Prostate gland (tissue), 1 donor: ENCODE measurements around the gene SUSD1.

ENCODE experiments used
- POLR2A ChIP-seq: fragments of 450-650 bp; IDR thresholded peaks from one replicate; pipeline ENCODE4 v1.6.1; 2016; ENCODE audit warnings: antibody characterized with exemption, mild to moderate bottlenecking
- POLR2AphosphoS5 ChIP-seq: sonication (generic); formaldehyde crosslinking; IDR thresholded peaks from one replicate; pipeline ENCODE4 v1.6.1; 2017; ENCODE audit warnings: antibody characterized with exemption

DNA sequence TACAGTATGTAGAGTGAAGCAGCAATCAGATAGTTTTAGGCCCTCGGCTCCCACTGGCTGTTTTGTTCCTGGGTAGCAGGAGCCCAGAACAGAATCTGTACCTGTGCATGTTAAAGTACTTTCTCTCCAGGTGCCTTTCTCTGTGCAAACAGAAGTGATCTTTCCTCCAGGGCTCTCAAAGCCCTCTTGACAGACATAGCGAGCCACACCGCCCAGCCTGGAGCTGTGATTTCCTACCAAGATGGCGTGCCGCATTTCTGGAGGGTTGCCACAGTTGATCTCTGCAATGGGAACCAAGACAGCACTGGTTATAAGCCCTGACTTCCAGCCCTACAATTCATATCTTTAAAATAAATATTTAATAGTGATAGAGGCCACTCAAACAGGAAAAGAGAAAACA is 50.9 kb downstream of the SUSD1 start:
- no peak for TF ChIP-seq POLR2A
- no peak for TF ChIP-seq POLR2AphosphoS5
